Stimulated activated CD8-positive, alpha-beta memory T cell treated with anti-CD3 and anti-CD28 coated beads, Interleukin-4, amount 100 ng/mL, for 24 hours (primary cell): ENCODE measurements around the gene ASRGL1.

Source experiments
- DNase-seq: peaks from one replicate; pipeline ENCODE4 v3.0.0-alpha.2; 2020; ENCODE audit warnings: low read depth

Gene ASRGL1

DNA sequence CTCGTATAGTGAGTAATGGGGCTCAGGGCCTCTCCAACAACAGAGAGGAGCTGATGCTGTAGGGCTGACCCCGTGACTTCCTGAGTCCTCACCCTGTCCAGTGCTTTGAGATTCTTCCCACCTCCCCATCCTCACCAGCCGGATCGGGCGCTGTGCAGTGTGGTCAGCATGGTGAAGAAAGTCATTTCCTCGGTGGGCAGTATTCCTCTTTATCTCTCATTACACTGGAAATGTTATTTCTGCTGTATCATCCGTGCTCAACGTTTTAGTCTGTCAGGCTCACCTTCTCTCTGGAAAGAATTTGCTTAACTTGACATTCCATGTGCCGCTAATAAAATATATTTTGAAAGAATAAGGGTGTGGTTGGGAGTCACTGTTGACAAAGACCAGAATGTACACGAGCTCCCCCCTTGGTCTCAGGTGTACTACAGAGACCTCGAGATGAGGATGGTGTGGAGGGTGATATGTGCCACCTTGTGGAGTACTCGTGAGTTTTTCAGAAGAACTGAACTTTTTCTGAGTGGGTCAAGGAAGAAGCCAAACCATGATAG lies 55.9 kb downstream of the ASRGL1 start:
- no peak for DNase-seq

GRCh38 chr11:62393735-62394134 lies 56.5 kb downstream of the ASRGL1 start:
- DNase-seq = no peak

GRCh38 chr11:62394825-62395538 lies 57.7 kb downstream of the ASRGL1 start:
- no peak for DNase-seq

- DNase-seq = no peak
Measured at GRCh38 chr11:62395885-62396551, 58.8 kb downstream of the ASRGL1 start.

GRCh38 chr11:62398011-62398994 lies 61.1 kb downstream of the ASRGL1 start:
- no peak for DNase-seq

- DNase-seq = no peak
Measured at GRCh38 chr11:62399172-62399877, 62.1 kb downstream of the ASRGL1 start.

DNA sequence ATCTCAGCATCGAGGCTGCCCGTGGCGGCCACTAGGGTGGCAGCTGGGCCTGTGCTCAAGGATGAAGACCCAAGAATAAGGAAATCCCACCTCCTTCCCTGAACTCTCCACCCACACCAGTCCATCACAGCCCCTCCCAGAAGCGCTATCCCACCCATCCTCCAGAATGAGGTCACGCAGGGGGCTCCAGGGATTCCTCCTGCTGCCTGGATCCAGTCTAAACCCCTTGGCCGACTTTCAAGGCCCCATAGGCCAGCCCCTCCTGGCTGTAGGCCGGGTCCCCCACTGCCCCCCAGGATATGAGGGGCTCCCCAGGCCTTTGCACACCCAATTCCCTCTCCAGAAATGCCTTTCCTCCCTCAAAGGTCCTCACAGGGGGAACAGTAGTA lies 62.6 kb downstream of the ASRGL1 start:
- DNase-seq = no peak

GRCh38 chr11:62400281-62400680 lies 63.0 kb downstream of the ASRGL1 start:
- DNase-seq = no peak

DNA sequence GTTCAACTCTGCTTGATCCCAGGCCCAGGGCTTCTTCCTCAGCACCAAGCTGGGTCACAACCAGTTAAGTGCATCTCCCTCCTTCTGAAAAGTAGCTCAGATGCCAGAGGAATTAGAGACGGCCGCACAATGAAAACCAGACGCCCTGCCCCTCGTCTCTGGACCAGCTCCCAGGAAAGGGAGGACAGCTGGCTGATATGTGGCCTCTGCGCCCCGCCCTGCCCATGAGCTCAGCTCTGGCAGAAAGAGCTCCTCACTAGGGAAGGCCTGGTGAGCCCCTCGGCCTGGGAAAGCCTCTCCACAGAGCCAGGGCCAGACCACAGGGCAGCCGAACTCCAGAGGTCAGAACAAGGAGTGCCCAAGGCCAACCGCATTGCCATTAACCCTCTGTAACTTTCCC lies 63.5 kb downstream of the ASRGL1 start:
- no peak for DNase-seq

DNA sequence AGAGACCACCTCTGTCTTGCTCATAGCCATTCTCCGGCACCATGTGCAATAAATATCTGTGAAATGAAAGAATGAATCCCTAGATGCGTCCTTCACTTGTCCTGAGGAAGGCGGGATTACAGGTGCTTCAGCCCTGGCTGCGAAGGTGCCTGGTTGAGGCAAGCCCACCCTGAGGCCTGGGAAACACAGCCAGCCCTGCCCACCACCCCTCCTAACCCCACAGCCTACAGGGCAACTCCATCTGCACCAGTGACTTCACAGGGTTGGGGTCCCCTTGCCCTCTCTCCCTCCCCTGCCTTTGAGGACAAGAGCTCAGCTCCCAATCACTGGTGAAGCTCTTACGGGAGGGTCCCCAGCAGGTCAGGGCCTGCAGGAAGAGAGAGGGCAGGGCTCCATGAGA lies 64.1 kb downstream of the ASRGL1 start:
- DNase-seq = no peak

GRCh38 chr11:62401811-62402210 lies 64.6 kb downstream of the ASRGL1 start:
- no peak for DNase-seq

GRCh38 chr11:62402226-62402959 lies 65.1 kb downstream of the ASRGL1 start:
- peak; percentile 22 for DNase-seq

DNA sequence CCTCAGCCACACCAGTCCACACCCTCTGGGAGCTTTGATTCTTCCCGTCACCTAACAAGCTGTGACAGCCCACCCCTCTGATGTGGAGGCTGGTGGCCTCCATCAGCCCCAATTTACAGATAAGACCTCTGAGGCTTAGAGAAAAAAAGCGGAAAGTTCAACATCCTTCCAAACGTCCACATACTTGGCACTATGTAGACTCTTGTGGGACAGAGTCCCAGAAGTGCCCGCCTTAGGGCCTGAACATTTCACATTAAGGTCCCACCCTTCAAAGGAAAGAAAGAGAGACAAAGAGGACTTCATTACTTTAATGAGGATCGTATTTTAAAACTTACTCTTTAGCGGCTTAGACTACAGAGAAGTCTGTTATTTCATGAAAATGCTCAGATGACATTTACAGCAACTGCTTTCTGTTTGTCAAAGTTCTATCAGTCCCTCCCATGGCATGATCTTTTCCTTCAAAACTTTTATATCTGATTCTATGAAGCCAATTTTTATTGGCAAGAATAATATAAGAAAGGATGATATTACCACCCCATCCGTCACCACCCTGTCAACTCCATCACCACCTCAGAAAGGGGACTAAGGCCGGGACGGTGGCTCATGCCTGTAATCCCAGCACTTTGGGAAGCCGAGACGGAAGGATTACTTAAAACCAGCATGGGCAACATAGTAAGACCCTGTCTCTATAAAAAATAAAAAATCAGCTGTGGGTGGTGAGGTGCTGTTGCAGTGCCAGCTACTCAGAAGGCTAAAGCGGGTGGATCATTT lies 65.9 kb downstream of the ASRGL1 start:
- DNase-seq = no peak

DNA sequence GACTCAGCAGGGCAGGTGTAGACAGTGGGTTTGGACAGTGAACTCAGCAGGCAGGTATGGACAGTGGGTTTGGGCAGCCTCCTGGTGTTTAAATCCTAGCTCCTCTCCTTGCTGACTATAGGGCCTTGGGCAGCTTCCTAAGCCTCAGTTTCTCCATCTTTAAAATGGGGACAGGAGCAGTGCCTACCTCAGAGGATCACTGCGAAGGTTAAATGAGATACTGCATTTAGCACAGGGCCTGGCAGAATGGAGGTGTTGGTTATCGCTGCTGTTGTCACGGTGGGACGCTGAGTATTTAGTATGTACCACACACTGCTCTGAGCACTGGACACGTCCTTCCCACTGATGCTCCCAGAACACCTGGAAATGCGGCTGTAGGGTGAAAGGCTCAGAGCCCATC lies 67.2 kb downstream of the ASRGL1 start:
- DNase-seq = no peak

DNA sequence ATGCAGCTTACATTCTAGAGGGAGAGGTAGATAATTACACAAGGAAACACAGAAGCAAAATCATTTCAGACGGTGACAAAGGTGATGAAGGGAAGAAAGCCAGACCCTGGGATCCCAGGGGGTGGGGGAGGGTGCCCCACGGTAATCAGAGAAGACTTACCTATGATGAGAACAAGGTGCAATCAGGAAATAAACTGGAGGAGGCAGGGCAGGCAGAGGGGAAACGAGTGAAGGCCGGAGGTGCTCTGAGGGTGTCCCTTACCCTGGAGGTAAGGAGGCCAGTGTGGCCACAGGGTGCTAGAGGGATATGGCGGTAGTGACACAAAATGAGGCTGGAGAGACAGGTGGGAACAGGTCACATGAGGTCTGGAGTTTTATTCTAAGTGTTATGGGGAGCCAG lies 67.7 kb downstream of the ASRGL1 start:
- DNase-seq = no peak

GRCh38 chr11:62406034-62406433 lies 68.8 kb downstream of the ASRGL1 start:
- DNase-seq = no peak

GRCh38 chr11:62409831-62410230 lies 72.6 kb downstream of the ASRGL1 start:
- DNase-seq = no peak

- DNase-seq = no peak
Measured at GRCh38 chr11:62410972-62411371, 73.7 kb downstream of the ASRGL1 start.

DNA sequence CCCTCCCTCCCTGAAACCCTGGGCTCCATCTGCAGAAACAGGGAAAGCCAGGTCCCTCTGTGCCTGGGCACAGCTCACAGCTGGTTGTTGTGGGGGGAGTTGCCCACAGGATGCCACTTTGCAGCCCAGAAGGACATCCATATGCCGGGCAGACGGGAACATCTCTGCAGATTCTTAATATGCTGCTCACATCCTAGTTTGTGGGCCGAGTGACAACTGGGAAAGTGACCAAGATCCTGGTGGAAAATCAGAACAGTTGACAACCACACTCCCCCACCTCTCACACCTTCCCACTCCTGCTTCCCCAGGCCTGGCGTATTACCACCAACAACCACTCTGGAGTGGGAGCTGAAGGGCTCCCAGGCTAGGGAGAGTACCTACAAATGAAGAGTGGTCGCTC lies 74.3 kb downstream of the ASRGL1 start:
- no peak for DNase-seq

DNA sequence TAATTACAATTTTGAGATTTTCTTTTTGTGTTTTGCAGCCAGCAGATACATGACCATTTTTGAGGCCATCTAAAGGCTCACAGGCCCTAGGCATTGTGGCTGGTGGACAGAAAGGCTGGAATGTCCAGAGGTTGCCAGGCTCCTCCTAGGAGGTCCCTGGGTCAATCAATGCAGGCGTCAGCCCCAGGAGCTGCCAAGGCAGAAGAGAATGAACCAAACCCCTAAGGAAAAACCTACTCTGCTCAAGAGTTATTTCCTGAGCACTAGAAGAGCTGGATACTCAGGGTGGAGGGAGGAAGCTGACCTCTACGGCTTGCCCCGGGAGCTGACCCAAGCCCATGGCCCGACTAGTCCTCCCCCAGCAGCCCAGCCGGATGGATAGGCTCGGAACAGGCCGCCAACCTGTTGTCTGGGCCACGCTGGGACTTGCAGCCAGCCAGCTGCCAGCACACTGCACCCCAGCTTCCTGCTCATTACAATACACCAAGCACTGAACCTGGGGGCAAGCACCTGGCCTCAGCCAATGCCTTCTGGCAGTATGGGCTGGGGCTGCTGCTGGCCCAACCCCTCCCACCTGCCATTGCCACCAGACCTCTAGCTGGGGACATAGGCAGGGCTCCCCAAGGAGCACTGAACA lies 75.9 kb downstream of the ASRGL1 start:
- no peak for DNase-seq
